Measurements from ENCODE around the gene LY6G5B.

DNA sequence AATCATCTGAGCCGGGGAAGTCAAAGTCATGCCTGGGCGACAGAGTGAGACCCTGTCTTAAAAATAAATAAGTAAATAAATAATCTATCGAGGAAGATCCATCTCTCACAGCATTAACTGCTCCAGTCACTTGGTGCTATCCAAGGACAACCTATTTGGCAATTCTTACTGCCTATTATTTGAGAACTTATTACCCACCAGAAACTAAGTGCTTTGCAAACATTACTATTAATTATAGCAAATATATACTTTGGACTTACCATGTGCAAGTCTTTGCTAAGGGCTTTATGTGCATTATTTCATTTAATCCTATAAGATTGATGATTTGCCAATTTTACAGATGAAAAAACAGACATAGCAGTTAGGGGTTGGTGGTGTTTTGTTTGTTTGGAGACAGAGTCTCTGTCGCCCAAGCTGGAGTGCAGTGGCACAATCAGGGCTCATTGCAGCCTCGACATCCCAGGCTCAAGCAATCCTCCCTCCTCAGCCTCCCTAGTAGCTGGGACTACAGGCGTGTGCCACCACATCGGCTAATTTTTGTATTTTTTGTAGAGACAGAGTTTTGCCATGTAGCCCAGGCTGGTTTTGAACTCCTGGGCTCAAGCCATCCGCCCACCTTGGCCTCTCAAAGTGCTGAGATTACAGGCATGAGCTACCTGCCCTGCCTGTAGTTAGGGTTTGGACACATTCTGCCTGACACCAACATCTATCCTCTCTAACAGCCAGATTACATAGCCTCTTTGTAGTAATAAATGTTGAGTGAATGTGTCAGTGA lies 15.0 kb upstream of the LY6G5B start:
- TF ChIP-seq, protein P1, sequence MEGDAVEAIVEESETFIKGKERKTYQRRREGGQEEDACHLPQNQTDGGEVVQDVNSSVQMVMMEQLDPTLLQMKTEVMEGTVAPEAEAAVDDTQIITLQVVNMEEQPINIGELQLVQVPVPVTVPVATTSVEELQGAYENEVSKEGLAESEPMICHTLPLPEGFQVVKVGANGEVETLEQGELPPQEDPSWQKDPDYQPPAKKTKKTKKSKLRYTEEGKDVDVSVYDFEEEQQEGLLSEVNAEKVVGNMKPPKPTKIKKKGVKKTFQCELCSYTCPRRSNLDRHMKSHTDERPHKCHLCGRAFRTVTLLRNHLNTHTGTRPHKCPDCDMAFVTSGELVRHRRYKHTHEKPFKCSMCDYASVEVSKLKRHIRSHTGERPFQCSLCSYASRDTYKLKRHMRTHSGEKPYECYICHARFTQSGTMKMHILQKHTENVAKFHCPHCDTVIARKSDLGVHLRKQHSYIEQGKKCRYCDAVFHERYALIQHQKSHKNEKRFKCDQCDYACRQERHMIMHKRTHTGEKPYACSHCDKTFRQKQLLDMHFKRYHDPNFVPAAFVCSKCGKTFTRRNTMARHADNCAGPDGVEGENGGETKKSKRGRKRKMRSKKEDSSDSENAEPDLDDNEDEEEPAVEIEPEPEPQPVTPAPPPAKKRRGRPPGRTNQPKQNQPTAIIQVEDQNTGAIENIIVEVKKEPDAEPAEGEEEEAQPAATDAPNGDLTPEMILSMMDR (conservative IDR thresholded peaks at IDR 0.05; ENCODE audit: low read depth, low read length) = no peak
- no peak for TF ChIP-seq EZH2 (IDR thresholded peaks at IDR 0.05; ENCODE audit: low read length, unreplicated experiment)
- TF ChIP-seq EZH2phosphoT487 (IDR thresholded peaks at IDR 0.05; ENCODE audit: borderline replicate concordance, low read length) = no peak

All from PC-3 (cell line).